Ovary (tissue), 9 donors: ENCODE results near the gene TRIL. TPM values are rescaled to one million over a fixed set of nuclear protein-coding genes. Genes with fewer than 3 reads are reported as not detected.
A peak's percentile ranks its signal among the peaks of the same experiment; 100 is the strongest.

Source experiments
- DNase-seq, 5 donors: peaks; one replicate each; pipeline ENCODE4 v3.0.0-alpha.2; 2019 to 2020
- H3K27ac ChIP-seq, 2 donors: fragments of 200-600 bp; one replicate each; pipeline versions ENCODE4 v1.5.1 to v1.8.0; 2019 to 2022
- H3K27me3 ChIP-seq: fragments of 200-600 bp; one replicate; pipeline ENCODE4 v1.8.0; 2022
- H3K36me3 ChIP-seq: fragments of 200-600 bp; sonication (generic); one replicate; pipeline ENCODE4 v1.5.1; 2019
- H3K4me1 ChIP-seq: one replicate; pipeline ENCODE4 v1.8.1; 2013; ENCODE audit warnings: mild to moderate bottlenecking, moderate library complexity; ENCODE audit not compliant: insufficient read depth
- H3K4me3 ChIP-seq: fragments of 200-600 bp; sonication (generic); one replicate; pipeline ENCODE4 v1.5.1; 2017
- H3K9me3 ChIP-seq, 2 donors: fragments of 200-600 bp in 1 of 2; sonication (generic) in 1 of 2; one replicate each; pipeline versions ENCODE4 v1.5.1 to v1.8.1; 2013 to 2019; ENCODE audit warnings: mild to moderate bottlenecking in 1 of 2, moderate library complexity in 1 of 2
- EP300 ChIP-seq: sonication (generic); formaldehyde crosslinking; IDR thresholded peaks from one replicate; pipeline ENCODE4 v1.6.1; 2017; ENCODE audit warnings: antibody characterized with exemption
- POLR2A ChIP-seq: fragments of 450-650 bp; IDR thresholded peaks from one replicate; pipeline ENCODE4 v1.6.1; 2017; ENCODE audit warnings: antibody characterized with exemption, mild to moderate bottlenecking, moderate library complexity
- WGBS, 3 donors: extraction: QIAGEN DNeasy Blood & Tissue Kit in 1 of 3; methylation state at CpG; one replicate each; pipeline versions ENCODE4 v1.1.5 to v1.1.7; 2013 to 2017; 5-methylcytosine and 5-hydroxymethylcytosine counted together
- intact Hi-C, 4 donors: fragments of 100-400 bp; cut with DNase I; formaldehyde crosslinking; loops; one replicate each; pipeline versions ENCODE4 v1.11.0 to v1.15.1; 2022 to 2023
- polyA plus RNA-seq, 2 donors: library from polyadenylated mRNA; stranded (reverse); fragments of 200-250 nt in 1 of 2; fragments of 350-450 nt in 1 of 2; fragmentation: Illumina TruSeq in 1 of 2; extraction: RNeasy Lipid Tissue Mini Kit (QIAGEN cat#74804) in 1 of 2; gene quantifications; one replicate each; pipeline ENCODE4 v1.2.3, GENCODE V29; 2013 to 2014
- total RNA-seq, 7 donors: library from RNA; depleted of rRNA in 2 of 7; stranded (reverse); fragments of >200 nt in 2 of 7; fragmentation: NEBNext Ultra II Directional in 3 of 7; extraction: Animal tissue kit (Norgen Biotek cat#: 25700) in 3 of 7; gene quantifications; one replicate each; pipeline versions ENCODE4 v1.1.0 to v1.2.4, GENCODE V29; 2016 to 2023
- TF ChIP-seq, protein P1 (sequence below), 3 donors: fragments of 450-650 bp in 2 of 3; fragments of 200-600 bp in 1 of 3; IDR thresholded peaks; one replicate each; pipeline versions ENCODE4 v1.5.1 to v1.8.0; 2016 to 2022; ENCODE audit warnings: antibody characterized with exemption in 3 of 3, mild to moderate bottlenecking in 1 of 3
- donor health status: DM: no; HTN: no; CAD: no; lungs with moderate emphysema.
- donor health status: DM: no; HTN: no; CAD: no.
- donor health status: Bipolar disorder and iron deficiency.
- donor health status: DM: yes; HTN: yes; CAD: no.
- donor health status: DM: no; HTN: no; CAD: no.
- donor health status: DM: yes; HTN: yes; CAD: no.

Gene TRIL
- total and polyA plus RNA-seq, 9 donors = 1.4 to 7.4 (median 3.2) TPM

- H3K4me3 ChIP-seq = no peak overlapping the region
- peak in 1 of 5 donors; percentile 51 for DNase-seq
- H3K27me3 ChIP-seq = no peaks in the 10 kb centered on the region
- no peak overlapping the region for H3K27ac ChIP-seq
- intact Hi-C loops = loop anchor here in 3 of 4 donors (2.0 to 10.0 kb wide), 4 partner anchors 273 to 493 kb away; partner anchors contain the start of gene CHN2 (in 1 of the 3)
- H3K4me1 ChIP-seq = no peaks in the 10 kb centered on the region
- no peaks in the 10 kb centered on the region for H3K9me3 ChIP-seq
- H3K36me3 ChIP-seq = no peaks in the 10 kb centered on the region
- WGBS, 3 donors = 0 to 1% (median 0%) methylated on average over 4 of the region's 4 CpGs
- no peak for TF ChIP-seq POLR2A
- TF ChIP-seq, protein P1, sequence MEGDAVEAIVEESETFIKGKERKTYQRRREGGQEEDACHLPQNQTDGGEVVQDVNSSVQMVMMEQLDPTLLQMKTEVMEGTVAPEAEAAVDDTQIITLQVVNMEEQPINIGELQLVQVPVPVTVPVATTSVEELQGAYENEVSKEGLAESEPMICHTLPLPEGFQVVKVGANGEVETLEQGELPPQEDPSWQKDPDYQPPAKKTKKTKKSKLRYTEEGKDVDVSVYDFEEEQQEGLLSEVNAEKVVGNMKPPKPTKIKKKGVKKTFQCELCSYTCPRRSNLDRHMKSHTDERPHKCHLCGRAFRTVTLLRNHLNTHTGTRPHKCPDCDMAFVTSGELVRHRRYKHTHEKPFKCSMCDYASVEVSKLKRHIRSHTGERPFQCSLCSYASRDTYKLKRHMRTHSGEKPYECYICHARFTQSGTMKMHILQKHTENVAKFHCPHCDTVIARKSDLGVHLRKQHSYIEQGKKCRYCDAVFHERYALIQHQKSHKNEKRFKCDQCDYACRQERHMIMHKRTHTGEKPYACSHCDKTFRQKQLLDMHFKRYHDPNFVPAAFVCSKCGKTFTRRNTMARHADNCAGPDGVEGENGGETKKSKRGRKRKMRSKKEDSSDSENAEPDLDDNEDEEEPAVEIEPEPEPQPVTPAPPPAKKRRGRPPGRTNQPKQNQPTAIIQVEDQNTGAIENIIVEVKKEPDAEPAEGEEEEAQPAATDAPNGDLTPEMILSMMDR (IDR thresholded peaks at IDR 0.05) = peak; percentile 69 to 83 (median 80)
- TF ChIP-seq EP300 = no peak
These were observed 36.3 kb downstream of the TRIL start for GRCh38 chr7:28921822-28922221.

GRCh38 chr7:28920424-28920823, 37.7 kb downstream of the TRIL start:
- H3K4me1 ChIP-seq = no peaks in the 10 kb centered on the region
- TF ChIP-seq, protein P1 (IDR thresholded peaks at IDR 0.05) = no peak
- TF ChIP-seq EP300 (no peak), POLR2A (no peak)
- H3K9me3 ChIP-seq = no peaks in the 10 kb centered on the region
- no peak overlapping the region for H3K27ac ChIP-seq
- intact Hi-C loops = loop anchor here in 3 of 4 donors (5.0 to 10.0 kb wide), 3 partner anchors 274 to 494 kb away; partner anchors contain the start of gene CHN2 (in 1 of the 3)
- 84 to 89% (median 84%) methylated on average over 6 of the region's 6 CpGs for WGBS, 3 donors
- no peak overlapping the region for H3K4me3 ChIP-seq
- no peaks in the 10 kb centered on the region for H3K27me3 ChIP-seq
- H3K36me3 ChIP-seq = no peaks in the 10 kb centered on the region
- no peak for DNase-seq

- H3K27ac ChIP-seq = no peak overlapping the region
These were observed 38.6 kb downstream of the TRIL start for GRCh38 chr7:28919510-28919909.

GRCh38 chr7:28908775-28909174, 49.4 kb downstream of the TRIL start:
- no peaks in the 10 kb centered on the region for H3K27me3 ChIP-seq
- H3K9me3 ChIP-seq = no peaks in the 10 kb centered on the region
- 80 to 83% (median 83%) methylated on average over 5 of the region's 5 CpGs for WGBS, 3 donors
- no peak overlapping the region for H3K4me3 ChIP-seq
- intact Hi-C loops = no loop called here
- H3K36me3 ChIP-seq = no peaks in the 10 kb centered on the region
- DNase-seq = no peak
- TF ChIP-seq POLR2A = no peak
- TF ChIP-seq, protein P1 (IDR thresholded peaks at IDR 0.05) = no peak
- TF ChIP-seq EP300 = no peak
- H3K27ac ChIP-seq = no peak overlapping the region
- no peaks in the 10 kb centered on the region for H3K4me1 ChIP-seq

More at GRCh38 chr7:28919510-28919909, 38.6 kb downstream of the TRIL start:
- no peak for TF ChIP-seq EP300
- TF ChIP-seq POLR2A = no peak
- TF ChIP-seq, protein P1 (IDR thresholded peaks at IDR 0.05) = no peak
- 63 to 68% (median 65%) methylated on average over 9 of the region's 9 CpGs for WGBS, 3 donors
- Histone ChIP-seq H3K9me3 (no peaks in the 10 kb centered on the region), H3K4me1 (no peaks in the 10 kb centered on the region), H3K27me3 (no peaks in the 10 kb centered on the region), H3K4me3 (no peak overlapping the region), H3K36me3 (no peaks in the 10 kb centered on the region)
- no peak for DNase-seq
- intact Hi-C loops = no loop called here
